Stimulated activated CD4-positive, alpha-beta T cell treated with anti-CD3 and anti-CD28 coated beads, Interleukin-15, amount 100 ng/mL, for 24 hours (primary cell): ENCODE measurements around the gene PRUNE2.

Experiments
- DNase-seq: peaks from one replicate; pipeline ENCODE4 v3.0.0-alpha.2; 2020

The PRUNE2 gene

GRCh38 chr9:76564297-76564696, 341.6 kb downstream of the PRUNE2 start:
- DNase-seq: no peak

GRCh38 chr9:76562511-76562911, 343.4 kb downstream of the PRUNE2 start:
- DNase-seq: no peak

- no peak for DNase-seq
Measured at GRCh38 chr9:76561900-76562299, 344.0 kb downstream of the PRUNE2 start.
